ENCODE measurements around the gene DHRS7B. TPM values are rescaled to one million over a fixed set of nuclear protein-coding genes. Genes with fewer than 3 reads are reported as not detected.

DHRS7B gene
- total and polyA plus RNA-seq, 9 of the 15 experiments (the other 6 are each of a cell fraction or from before 2014, with no cell fraction given) = 8.0 to 30.7 (median 14.8) TPM

GRCh38 chr17:21196126-21196525, 69.4 kb downstream of the DHRS7B start:
- Histone ChIP-seq H3K9me3 (replicated peaks; ENCODE audit: control insufficient read depth, insufficient read depth, low read depth, low read length) (no peaks in the 10 kb centered on the region), H4K20me1 (replicated peaks; ENCODE audit: control insufficient read depth, insufficient read depth, low read length) (peaks cover 27% of the 10 kb centered on the region), H3K4me1 (replicated peaks in 1 of 2; ENCODE audit: control insufficient read depth in 2 of 2, insufficient read depth in 2 of 2, low read length in 2 of 2) (peaks cover 0 to 23% of the 10 kb centered on the region in 2 experiments; a peak in 4 of 5 replicates), H3K27ac (ENCODE audit: extremely low read depth, low read depth, low read length) (no peak overlapping the region), H3K79me2 (ENCODE audit: control insufficient read depth, insufficient read depth, low read length) (peaks cover 34% of the 10 kb centered on the region), H3K4me2 (ENCODE audit: insufficient read depth, low read length) (no peak overlapping the region), H2AFZ (ENCODE audit: low read depth, low read length) (no peak overlapping the region), H3K27me3 (ENCODE audit: control insufficient read depth in 2 of 2, insufficient read depth in 2 of 2, low read length in 2 of 2) (no peaks in the 10 kb centered on the region), H3K4me3 (no peak overlapping the region), H3K9ac (ENCODE audit: insufficient read depth in 1 of 2, low read depth in 2 of 2, low read length in 2 of 2) (no peak overlapping the region), H3K36me3 (ENCODE audit: control insufficient read depth, insufficient read depth, low read length) (peaks cover 22% of the 10 kb centered on the region; the same call in 1 of the 3 replicates), H3K9me1 (ENCODE audit: control insufficient read depth, insufficient read depth, low read length) (peaks cover 9% of the 10 kb centered on the region)
- intact Hi-C loops (cut with micrococcal nuclease) (no loop called here), in situ Hi-C loops (cut with MboI) (no loop called here)
- FAIRE-seq = no peak
- POLR2A ChIA-PET = interaction anchor here (1.0 to 1.9 kb wide), 2 partner anchors 10 to 15 kb away, joined by 3 to 5 read pairs; no protein-coding TSS in a partner anchor
- WGBS (ENCODE audit: insufficient coverage, low coverage, missing lambda C conversion rate) = 91% methylated on average over 5 of the region's 5 CpGs
- no peak for TF ChIP-seq ESRRB (CRISPR knock-in tag; IDR thresholded peaks at IDR 0.05; ENCODE audit: borderline replicate concordance)
- TF ChIP-seq E2F1 (CRISPR knock-in tag; IDR thresholded peaks at IDR 0.05) = no peak
- TF ChIP-seq USF1 (CRISPR knock-in tag; IDR thresholded peaks at IDR 0.05) = no peak
- CTCF ChIA-PET (ENCODE audit: low intra/inter-chr PET ratio) = no interaction called here
- BruUV-seq (replicated peaks) = no TSS peak
- no peak for ATAC-seq
- no peak for DNase-seq (ENCODE audit: extremely low read depth in 1 of 4, low spot score in 3 of 4)

GRCh38 chr17:21198411-21198810, 71.6 kb downstream of the DHRS7B start:
- ATAC-seq = no peak
- 96% methylated on average over 13 of the region's 20 CpGs for WGBS (ENCODE audit: insufficient coverage, low coverage, missing lambda C conversion rate)
- Histone ChIP-seq H3K4me1 (replicated peaks in 1 of 2; ENCODE audit: control insufficient read depth in 2 of 2, insufficient read depth in 2 of 2, low read length in 2 of 2) (peaks cover 0 to 32% of the 10 kb centered on the region in 2 experiments; a peak in 4 of 5 replicates), H3K4me3 (no peak overlapping the region), H2AFZ (ENCODE audit: low read depth, low read length) (no peak overlapping the region), H3K4me2 (ENCODE audit: insufficient read depth, low read length) (no peak overlapping the region), H3K27me3 (ENCODE audit: control insufficient read depth in 2 of 2, insufficient read depth in 2 of 2, low read length in 2 of 2) (no peaks in the 10 kb centered on the region), H3K9me1 (ENCODE audit: control insufficient read depth, insufficient read depth, low read length) (peaks cover 9% of the 10 kb centered on the region), H3K36me3 (ENCODE audit: control insufficient read depth, insufficient read depth, low read length) (peaks cover 22% of the 10 kb centered on the region; the same call in 1 of the 3 replicates), H4K20me1 (replicated peaks; ENCODE audit: control insufficient read depth, insufficient read depth, low read length) (peaks cover 43% of the 10 kb centered on the region), H3K79me2 (ENCODE audit: control insufficient read depth, insufficient read depth, low read length) (peaks cover 54% of the 10 kb centered on the region), H3K9ac (ENCODE audit: insufficient read depth in 1 of 2, low read depth in 2 of 2, low read length in 2 of 2) (no peak overlapping the region), H3K27ac (ENCODE audit: extremely low read depth, low read depth, low read length) (no peak overlapping the region), H3K9me3 (replicated peaks; ENCODE audit: control insufficient read depth, insufficient read depth, low read depth, low read length) (no peaks in the 10 kb centered on the region)
- POLR2A ChIA-PET = no interaction called here
- TF ChIP-seq XRCC4 (IDR thresholded peaks at IDR 0.05; ENCODE audit: extremely low read depth, insufficient read depth, insufficient read length) = no peak
- no peak for TF ChIP-seq IRF9 (tag; IDR thresholded peaks at IDR 0.05)
- no peak for TF ChIP-seq ZBTB43 (CRISPR knock-in tag; IDR thresholded peaks at IDR 0.05)
- no peak for TF ChIP-seq SRSF7 (optimal IDR thresholded peaks at IDR 0.05; ENCODE audit: low read depth, low read length)
- no peak for TF ChIP-seq L3MBTL2 (IDR thresholded peaks at IDR 0.05)
- TF ChIP-seq EP300 (IDR thresholded peaks at IDR 0.05; ENCODE audit: low read length) = no peak
- TF ChIP-seq ZBTB17 (CRISPR knock-in tag; IDR thresholded peaks at IDR 0.05) = no peak
- TF ChIP-seq BDP1 (IDR thresholded peaks at IDR 0.05; ENCODE audit: insufficient read depth, insufficient read length) = no peak
- no peak for TF ChIP-seq SOX6 (IDR thresholded peaks at IDR 0.05)
- no peak for TF ChIP-seq ZNF24 (IDR thresholded peaks at IDR 0.05)
- in situ Hi-C loops (cut with MboI) (no loop called here), intact Hi-C loops (cut with micrococcal nuclease) (no loop called here)
- no TSS peak for BruUV-seq (replicated peaks)
- CTCF ChIA-PET (ENCODE audit: low intra/inter-chr PET ratio) = no interaction called here
- DNase-seq (ENCODE audit: extremely low read depth in 1 of 4, low spot score in 3 of 4) = no peak
- FAIRE-seq = no peak
